HG03108 (cell line): Measurements from ENCODE around the gene WDR31.

Experiments
- ATAC-seq: cut with Tn5 transposase; IDR thresholded peaks from one replicate; pipeline ENCODE4 v1.9.1; 2021; ENCODE audit warnings: moderate library complexity; ENCODE audit not compliant: unreplicated experiment

Gene WDR31

DNA sequence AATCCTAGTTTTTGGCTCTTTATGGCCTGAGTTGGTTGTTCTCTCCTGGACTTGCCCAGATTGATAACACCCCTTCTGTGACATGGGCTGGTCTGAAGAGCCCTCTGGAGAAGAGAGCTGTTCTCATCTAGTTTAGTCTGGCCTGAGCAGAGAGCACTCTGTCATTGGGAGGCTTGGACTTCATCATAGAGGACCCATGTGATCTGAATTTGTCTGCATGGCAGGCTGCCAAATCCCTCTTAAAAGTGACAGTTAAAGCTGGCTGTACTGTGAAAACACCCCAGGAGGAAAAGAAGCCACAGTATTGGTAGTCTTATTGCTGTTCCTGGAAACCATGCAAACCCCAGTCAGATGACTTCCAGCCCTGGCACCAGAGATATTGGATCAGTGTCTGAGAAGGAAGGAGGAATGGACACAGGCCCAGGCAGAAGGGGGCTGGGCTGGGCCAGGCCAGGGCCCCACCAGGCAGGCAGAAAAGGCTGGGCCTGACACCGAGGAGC is 3.7 kb upstream of the WDR31 start:
- ATAC-seq = no peak

DNA sequence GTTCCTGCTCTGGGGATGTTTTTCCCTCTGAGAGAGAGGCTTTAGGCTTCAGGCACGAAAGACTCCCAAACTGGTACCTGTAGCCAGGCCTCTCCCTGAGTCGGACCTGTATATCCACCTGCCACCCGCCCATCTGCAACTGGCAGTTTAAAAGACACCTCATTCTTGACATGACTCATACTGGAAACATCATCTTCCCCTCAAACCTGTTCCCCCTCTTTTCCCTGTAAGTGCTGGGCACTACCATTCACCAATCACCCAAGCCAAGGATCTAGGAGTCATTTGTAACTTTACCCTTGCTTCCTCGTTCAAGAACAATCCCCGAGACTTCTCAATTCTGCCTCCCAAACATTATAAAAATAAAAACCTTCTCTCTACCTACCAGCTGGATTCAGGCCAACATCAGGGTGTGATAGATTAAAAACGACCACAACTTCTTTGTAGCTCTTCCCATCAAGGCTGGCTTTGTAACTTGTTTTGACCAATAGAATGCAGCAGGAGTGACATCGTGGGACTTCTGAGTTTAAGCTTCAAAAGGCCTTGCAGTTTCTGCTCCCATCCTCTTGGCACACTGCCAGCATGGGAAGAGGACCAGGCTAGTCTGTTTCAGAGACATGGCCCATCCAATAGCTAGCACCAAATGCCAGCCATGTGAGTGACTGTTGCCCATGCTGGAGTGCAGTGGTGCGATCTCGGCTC is 1.8 kb upstream of the WDR31 start:
- no peak for ATAC-seq

DNA sequence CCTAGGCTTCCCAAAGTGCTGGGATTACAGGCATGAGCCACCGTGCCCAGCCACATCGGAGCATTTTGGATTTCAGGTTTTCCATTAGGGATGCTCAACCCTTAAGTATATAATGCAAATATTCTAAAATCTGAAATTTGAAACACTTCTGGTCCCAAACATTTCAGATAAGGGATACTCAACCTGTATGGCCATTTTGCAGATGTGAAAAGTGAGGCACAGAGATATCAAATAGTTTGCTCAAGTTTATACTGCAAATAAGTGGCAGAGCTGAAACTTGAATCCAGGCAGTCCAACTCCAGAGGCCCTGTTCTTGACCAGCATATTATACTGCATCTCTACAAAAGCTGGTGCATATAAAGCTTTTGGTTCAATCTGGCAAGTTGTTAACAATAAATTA is 2.4 kb downstream of the WDR31 start:
- no peak for ATAC-seq

DNA sequence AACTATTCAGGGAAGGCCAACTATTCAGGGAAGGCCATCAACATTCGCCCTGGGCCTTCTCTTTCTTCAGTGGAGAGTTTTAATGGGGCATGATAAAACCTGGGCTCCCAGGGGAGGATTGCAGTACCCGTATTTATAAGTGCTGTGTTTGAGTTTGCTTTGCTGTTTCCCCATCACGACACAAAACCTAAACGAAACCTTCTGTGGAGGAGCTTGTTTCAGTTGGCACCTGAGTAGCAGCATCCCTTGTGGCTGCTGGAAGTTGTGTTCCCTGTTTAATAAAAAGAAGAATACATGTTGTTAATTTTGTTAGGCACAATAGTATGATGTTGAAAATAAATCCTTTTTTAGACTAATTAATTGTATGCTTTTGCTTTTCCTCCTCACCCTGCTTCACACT is 8.3 kb downstream of the WDR31 start:
- ATAC-seq = no peak

DNA sequence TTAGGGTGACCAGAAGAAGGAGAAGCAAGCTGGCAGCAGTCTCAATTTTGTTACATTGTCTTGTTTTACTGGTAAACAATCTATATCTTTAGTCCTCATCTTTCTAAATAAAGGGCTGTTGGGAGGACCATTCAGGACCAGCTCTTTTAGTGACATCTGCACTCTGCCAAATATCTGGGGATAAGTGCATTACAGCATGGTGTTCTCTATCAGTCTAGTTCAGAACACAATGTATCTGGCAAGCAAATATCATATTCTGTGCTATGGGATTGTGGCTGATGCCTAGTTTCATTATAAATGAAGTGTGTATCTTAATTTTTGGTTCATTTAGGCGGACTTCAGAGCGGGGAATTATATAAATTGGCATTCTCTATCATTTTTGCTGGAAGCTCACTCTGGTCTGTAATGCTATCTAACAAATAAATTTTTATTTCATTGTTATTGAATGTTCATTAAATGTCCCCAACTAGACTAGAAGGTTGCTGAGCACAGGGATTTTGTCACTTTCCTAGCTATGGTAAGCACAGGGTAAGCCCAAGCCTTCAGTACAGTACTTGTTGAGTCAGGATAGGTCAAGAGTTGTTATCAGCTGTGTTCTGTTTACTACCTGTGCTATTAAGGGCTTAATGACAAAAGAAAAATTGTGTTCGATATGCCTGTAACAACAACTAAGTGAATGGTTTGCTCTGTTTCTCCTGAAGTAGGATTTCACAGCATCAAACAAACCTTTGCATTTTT is 11.9 kb downstream of the WDR31 start:
- no peak for ATAC-seq

DNA sequence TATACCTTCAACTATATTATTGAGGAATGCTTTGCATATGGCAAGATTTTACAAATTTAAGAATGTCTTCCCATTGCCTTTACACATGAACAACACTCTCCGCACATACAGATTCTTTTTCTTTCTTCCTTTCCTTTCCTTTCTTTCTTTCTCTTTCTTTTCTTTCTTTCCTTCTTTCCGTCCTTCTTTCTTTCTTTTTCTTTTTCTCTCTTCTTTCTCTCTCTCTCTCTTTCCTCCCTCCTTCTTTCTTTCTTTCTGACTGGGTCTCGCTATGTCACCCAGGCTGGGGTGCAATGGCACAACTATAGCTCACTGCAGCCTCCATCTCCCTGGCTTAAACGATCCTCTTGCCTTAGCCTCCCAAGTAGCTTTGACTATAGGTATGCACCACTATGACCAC is 13.8 kb downstream of the WDR31 start:
- no peak for ATAC-seq

DNA sequence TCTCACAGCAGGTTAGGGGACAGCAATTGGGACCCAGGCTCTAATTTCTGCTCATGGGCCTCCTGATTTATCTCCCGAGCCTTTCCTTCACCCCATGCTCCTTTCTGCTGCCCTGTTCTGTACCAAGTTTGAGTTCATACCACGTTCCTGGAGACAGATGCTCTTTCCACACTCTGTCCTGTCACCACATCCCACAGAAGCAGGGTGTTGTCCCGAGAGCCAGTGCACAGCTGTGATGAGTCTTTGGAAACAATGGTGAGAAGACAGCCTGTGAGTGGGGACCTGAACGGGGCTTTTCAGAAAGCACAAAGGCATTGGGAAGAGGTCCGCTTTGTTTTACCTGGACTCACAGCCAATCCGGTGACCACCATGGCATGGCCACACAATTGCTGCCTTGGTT is 17.4 kb downstream of the WDR31 start:
- ATAC-seq = no peak

DNA sequence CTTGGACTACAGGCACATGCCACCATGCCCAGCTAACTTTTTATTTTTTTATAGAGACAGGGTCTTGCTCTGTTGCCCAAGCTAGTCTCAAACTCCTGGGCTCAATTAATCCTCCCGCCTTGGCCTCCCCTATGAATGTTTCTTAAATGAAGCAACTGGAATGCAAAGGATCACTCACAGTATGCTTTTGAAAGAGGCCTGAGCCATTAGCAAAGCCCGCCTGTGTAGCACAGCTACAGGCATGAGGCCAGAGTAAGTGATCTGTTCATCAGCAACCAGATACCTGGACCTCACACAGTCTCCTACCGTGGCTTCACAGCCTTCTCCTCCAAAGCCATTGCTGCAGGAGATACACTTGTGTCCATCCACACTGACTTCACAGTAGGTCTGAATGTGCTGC is 20.0 kb downstream of the WDR31 start:
- no peak for ATAC-seq

DNA sequence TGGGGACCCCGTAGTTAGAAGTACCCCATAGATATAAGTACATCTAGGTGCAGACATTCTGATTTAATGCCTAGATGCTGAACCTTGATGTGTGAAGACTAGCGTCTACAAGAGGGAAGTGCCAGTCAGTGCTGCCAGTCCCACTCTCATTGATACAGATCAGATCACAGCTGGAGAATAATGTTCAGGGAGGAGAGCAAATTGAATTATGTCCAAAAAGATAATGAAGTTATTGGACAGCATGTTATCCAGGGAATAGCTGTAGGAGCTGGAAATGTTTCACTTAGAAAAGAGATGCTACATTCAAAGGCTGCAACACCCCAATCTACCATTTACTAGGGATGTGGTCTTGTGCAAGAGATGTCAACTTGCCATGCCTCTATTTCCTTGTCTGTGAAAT is 21.0 kb downstream of the WDR31 start:
- no peak for ATAC-seq

DNA sequence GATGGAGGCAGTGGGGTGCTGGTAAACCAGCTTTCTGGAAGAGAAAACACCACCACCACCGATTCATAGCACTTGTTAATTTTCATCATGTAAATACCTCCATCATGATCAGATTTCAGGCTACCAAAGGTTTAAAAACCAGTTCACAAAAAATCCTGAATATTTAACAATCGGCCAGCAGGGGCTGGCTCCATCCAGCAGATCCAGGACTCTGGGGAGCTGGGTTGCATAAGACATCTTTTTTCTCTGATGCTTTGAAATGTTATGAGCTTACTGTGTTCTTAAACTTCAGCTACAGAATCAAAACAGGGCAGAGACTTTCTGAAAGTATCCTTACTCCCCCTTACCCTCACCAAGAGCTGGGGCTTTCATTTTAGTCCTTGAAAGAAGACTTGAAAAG is 22.3 kb downstream of the WDR31 start:
- ATAC-seq = no peak

DNA sequence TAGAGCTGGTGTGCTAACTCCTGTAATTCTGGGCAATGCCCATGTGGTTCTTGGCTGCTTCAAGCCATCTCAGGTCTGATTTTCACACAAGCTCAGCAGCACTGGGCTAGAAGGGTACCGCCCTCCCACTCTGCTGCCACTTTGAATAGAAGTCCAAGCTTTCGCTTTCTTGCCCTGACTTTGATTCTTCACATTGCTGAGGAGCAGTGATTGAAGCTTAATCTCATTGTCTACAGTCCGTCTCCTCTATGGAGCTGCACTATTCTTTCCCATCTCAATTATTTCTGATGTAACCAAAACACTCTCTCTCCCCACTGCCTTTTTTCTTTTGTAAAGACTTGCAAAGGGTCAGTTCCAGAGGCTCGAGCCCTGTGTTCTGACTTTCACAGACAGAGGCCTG is 24.0 kb downstream of the WDR31 start:
- no peak for ATAC-seq

DNA sequence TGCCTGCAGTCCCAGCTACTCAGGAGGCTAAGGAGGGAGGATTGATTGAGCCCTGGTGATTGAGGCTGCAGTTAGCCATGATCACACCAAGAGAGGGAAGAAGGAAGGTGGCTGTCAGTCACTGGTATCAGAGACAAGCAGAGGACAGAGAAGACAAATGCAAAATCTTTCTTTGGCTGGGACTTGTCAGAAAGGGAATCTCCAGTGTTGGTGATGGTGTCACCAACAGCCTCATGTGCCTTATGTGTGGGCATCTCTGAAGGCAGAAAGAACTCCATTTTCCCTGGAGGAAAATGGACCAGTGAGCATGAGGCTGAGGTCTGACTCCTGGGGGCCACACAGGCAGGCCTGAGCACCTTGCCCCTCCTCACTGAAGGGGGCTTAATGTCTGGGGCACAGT is 24.8 kb downstream of the WDR31 start:
- ATAC-seq = no peak

DNA sequence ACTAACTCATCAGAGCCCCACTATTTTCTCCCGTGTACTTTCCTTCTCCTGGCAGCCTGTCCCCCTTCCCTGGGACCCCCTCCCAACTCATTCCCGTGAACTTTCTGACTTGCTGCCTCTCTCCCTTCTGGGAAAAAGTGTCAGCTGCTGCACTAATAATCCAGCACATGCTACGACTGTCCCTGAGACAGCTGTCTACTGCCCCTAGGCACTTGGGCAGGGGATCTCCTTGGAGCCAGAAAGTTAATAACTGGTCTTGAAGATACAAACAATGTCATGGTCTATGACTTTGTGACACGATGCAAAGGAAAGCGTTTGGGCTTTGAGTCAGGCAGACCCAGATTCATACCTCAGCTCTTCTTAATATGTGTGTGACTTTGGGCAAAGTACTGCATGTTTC is 26.8 kb downstream of the WDR31 start:
- no peak for ATAC-seq

DNA sequence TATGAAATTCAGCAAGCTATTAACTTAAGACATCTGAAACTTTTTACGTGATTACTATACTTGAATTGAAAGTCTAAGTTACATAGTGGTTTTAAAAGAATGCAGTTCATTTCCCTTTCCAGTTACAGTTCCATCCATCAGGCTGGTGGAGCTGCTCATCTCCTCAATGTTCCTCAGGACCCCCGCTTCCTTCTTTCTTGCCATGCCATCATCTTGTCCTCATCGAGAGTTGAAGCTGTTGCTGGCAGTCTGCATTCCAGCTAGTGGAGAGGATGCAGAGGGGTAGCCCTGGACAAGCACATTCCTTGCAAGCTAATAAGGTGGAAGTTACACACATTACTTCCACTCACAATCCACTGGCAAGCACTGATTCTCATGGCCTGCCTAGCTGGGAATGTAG is 28.1 kb downstream of the WDR31 start:
- no peak for ATAC-seq

DNA sequence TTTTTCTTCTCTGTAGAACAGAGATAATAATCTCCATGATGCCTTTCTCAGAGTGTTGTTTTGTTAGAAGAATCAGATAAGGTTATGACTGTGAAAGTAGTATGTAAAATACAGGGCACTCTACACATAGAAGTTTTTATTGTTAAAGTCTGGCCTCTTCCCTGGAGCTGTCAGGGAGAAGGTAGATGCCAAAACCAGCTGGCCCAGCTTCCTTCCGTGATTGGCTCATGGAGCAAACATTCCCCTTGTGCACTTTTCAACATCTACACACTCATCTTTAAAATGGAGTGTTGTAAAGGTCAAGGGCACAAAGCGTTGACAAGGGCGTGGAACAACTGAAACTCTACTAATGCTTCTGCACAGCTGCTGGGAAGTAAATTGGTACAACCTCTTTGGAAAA is 29.5 kb downstream of the WDR31 start:
- ATAC-seq = no peak

DNA sequence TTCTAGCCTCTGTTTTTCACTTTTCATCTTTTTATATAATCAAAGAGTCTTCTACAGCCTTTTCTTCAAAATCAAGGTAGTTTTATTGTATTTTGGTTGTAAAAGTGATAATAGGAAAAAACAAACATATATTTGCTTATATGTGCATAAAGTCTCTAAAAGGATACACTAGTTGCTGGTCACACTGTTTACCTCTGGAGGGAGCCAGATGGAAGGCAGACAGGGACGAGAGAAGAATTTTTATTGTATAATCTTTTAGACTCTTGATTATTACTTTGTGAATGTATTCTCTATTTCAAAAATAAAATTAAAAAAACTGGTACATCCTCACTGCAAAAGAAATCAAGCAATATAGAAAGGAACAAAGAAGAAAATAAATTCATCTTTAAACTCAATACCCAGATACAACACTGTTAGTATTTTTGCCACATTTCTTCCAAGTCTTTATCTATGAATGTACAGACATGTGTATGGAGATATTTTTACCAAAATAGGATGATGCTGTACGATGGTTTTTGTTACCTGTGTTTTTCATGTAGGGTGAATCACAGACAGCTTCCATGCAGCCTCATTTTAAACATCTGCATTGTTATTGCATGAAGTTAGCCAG is 30.8 kb downstream of the WDR31 start:
- no peak for ATAC-seq

DNA sequence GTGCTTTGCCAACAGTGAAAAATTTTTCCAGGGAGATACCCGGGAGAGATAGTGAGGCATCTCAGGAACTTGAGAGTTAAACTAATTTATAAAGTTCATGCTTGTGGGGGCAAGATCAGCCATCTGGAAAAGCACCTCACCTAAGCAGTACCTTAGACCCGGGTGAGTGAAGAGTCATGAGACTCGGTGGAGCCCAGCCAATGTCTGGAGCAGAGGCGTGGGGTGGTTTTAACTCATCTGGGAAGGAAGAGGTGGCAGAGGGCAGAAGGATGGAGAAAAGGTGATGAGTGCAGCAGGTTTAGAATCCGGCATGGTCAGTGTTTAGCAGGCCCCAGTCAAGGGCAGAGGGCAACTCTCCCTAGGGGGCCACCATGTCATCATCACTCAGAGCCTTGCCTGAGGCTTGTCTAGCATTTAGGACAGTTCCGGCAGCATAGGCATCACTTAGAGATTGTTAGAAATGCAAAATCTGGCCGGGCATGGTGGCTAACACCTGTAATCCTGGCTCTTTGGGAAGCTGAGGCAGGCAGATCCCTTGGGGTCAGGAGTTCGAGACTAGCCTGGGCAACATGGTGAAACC is 32.6 kb downstream of the WDR31 start:
- no peak for ATAC-seq

DNA sequence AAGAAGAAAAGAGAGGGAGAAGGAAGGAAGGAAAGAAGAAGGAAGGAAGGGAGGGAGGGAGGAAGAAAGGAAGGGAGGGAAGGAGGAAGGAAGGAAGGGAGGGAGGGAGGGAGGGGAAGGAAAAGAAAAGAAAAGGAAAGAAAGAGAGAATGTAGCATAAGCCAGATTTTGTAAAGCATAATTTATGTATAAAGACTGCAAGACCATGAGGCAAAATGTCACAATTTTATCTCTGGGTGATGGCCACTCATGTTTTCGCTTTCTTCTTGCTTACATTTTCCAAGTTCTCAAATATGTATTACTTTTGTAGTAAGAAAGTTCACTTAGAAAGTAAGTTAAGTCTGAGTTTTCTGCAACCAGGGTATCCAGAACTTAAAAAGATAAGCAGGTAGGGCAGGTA is 33.5 kb downstream of the WDR31 start:
- ATAC-seq = no peak

DNA sequence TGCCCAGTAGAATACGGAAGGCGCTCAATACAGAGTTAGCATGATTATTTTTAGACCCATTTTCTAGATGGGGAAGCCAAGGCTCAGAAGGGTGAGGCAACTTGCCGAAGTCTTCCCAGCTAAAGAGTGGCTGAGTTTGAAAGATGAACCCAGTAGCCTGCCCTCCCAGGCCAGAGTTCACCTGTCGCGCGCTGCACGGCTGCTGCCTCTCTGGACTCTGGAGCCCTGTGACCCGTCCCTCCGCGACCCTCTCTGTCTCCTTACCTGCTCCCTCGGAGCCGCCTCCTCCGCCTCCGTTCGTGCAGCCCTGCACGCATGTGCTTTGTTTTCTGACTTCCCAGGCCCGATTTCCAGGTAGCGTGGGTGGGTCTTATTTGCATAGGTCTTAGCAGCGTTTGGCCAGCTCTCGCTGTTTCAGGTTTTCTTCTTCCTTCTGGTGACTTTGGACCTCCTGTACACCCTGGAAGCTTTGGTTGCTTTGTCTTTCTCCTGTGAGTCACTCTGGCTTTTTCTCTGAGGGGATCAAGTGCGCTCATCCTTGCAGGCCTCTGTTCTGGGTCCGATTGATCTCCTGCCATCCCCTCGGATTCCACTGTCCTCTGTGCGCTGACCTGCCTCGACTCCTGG is 37.2 kb downstream of the WDR31 start, which contains the start of gene RNF183:
TSS of gene RNF183 (minus strand) at position 585 of the 627 bp plus-strand sequence. CDS start 5,192 bp downstream, outside the sequence.
- no peak for ATAC-seq

DNA sequence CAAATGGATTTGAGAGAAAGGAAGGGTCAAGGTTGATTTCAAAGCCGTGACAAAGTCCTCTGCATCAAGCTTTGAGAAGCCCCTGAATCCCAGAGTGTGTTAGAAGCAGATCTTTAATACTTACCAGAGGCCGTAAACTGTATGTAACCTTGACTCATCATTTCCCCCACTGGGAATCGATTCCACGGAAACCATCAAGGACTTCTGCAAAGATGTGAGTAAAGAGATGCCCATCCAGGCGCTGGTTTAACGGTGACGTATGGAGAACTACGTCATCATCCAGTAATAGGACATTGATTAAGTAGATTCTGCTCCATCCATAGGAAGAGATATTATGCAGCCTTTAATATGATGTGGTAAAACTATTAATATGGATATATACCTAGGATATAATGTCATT is 38.5 kb downstream of the WDR31 start:
- ATAC-seq = no peak

DNA sequence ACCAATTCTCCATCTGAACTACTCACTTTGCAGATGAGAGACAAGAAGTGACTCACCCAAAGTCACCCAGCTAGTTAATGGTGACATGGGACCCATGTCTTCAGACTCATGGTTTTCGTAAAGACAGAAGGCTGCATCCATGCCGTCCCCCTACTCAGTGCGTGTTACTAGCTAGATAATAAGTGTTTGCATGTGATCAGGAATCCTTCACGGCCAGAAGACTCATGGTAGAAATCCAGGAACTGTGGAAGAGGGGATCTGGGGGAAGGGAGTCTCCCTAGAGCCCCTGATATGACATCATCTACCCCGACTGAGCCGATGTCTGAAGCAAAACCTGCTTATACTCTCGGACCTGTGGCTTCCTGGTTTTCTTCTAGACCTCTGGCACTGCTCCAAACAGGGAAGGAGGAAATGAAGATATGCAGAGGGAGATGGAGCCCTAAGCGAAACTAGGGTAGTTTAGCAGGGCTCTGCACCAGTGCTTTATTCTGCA is 40.2 kb downstream of the WDR31 start:
- no peak for ATAC-seq
